GM12878 (cell line): ENCODE data around the gene EMC1. TPM values are rescaled to one million over a fixed set of nuclear protein-coding genes. Genes with fewer than 3 reads are reported as not detected.

Source experiments
- ATAC-seq: fragments of 200-7000 bp; cut with Tn5 transposase; 3 replicates; pipeline ENCODE4 v1.9.1; 2020; ENCODE audit warnings: mild to moderate bottlenecking, moderate library complexity
- BruUV-seq: library from RNA; stranded (reverse); fragments of 400-500 nt; replicated peaks from 2 replicates; lab custom pipeline; 2021; lab: Mats Ljungman, UMichigan
- CTCF ChIA-PET: fragments of 300-600 bp; sonication (Branson Sonifier 250); formaldehyde crosslinking; extraction: SDS; loops from one replicate; lab custom pipeline; 2021; ENCODE audit warnings: inconsistent platforms; lab: Yijun Ruan, JAX
- POLR2A ChIA-PET: fragments of 350-600 bp; formaldehyde crosslinking; extraction: SDS; loops from one replicate; lab custom pipeline; 2021; ENCODE audit warnings: inconsistent platforms; lab: Charles Lee
- RAD21 ChIA-PET: fragments of 300-600 bp; sonication (Branson Sonifier 250); formaldehyde crosslinking; loops from one replicate; lab custom pipeline; 2023; ENCODE audit warnings: antibody characterized with exemption; ENCODE audit not compliant: unreplicated experiment; lab: Charles Lee
- SMC1A ChIA-PET: fragments of 300-600 bp; sonication (Branson Sonifier 250); formaldehyde crosslinking; loops from one replicate; lab custom pipeline; 2023; ENCODE audit not compliant: unreplicated experiment, uncharacterized antibody; lab: Charles Lee
- DNase-seq: peaks from one replicate; pipeline ENCODE4 v3.0.0-alpha.2; 2011; ENCODE audit warnings: low read depth, low spot score
- FAIRE-seq: peaks from 3 replicates; lab custom pipeline; 2011; peaks lifted over from hg19 to GRCh38; lab: Jason Lieb, UNC
- H2AFZ ChIP-seq: 2 replicates; pipeline ENCODE4 v1.6.0; 2011; ENCODE audit warnings: low read depth, low read length, control low read depth; ENCODE audit not compliant: control insufficient read depth
- H3K27ac ChIP-seq: 2 replicates; pipeline ENCODE4 v1.5.1; 2011; ENCODE audit warnings: control low read depth; ENCODE audit not compliant: control insufficient read depth, insufficient read depth
- H3K27me3 ChIP-seq, 2 experiments: replicated peaks in 1 of 2; 2 replicates each; pipeline versions ENCODE4 v1.6.0 to v1.6.1; 2011; ENCODE audit warnings: low read length in 1 of 2; ENCODE audit not compliant: control insufficient read depth in 2 of 2, insufficient read depth in 2 of 2
- H3K36me3 ChIP-seq, 2 experiments: 2 replicates each; pipeline ENCODE4 v1.5.1; 2011; ENCODE audit warnings: low read length in 1 of 2; ENCODE audit not compliant: control insufficient read depth in 2 of 2, insufficient read depth in 2 of 2
- H3K4me1 ChIP-seq: 2 replicates; pipeline ENCODE4 v1.6.1; 2011; ENCODE audit warnings: mild to moderate bottlenecking, low read length, moderate library complexity, mixed read lengths; ENCODE audit not compliant: control insufficient read depth, insufficient read depth
- H3K4me2 ChIP-seq: 2 replicates; pipeline ENCODE4 v1.6.0; 2011; ENCODE audit warnings: control low read depth; ENCODE audit not compliant: control insufficient read depth, insufficient read depth
- H3K4me3 ChIP-seq: fragments of 200-600 bp; sonication (generic); 2 replicates; pipeline ENCODE4 v1.5.1; 2016
- H3K79me2 ChIP-seq: 2 replicates; pipeline ENCODE4 v1.6.0; 2011; ENCODE audit warnings: low read length; ENCODE audit not compliant: control insufficient read depth, insufficient read depth
- H3K9ac ChIP-seq: 2 replicates; pipeline ENCODE4 v1.8.0; 2011; ENCODE audit warnings: low read length, control low read depth, mixed read lengths; ENCODE audit not compliant: control insufficient read depth, insufficient read depth
- H3K9me3 ChIP-seq: replicated peaks from 3 replicates; pipeline ENCODE4 v1.5.1; 2011; ENCODE audit warnings: mild to moderate bottlenecking, low read length; ENCODE audit not compliant: control insufficient read depth, insufficient read depth
- H4K20me1 ChIP-seq: 2 replicates; pipeline ENCODE4 v1.6.0; 2011; ENCODE audit not compliant: control insufficient read depth, insufficient read depth
- CBX3 ChIP-seq: fragments of 200-600 bp; sonication (generic); IDR thresholded peaks from 2 replicates; pipeline ENCODE4 v1.6.1; 2016; ENCODE audit warnings: low read depth, borderline replicate concordance
- CHD2 ChIP-seq: IDR thresholded peaks from 2 replicates; pipeline ENCODE4 v1.6.1; 2011; ENCODE audit warnings: low read depth, low read length, improper control_type of control experiment, borderline replicate concordance
- EZH2 ChIP-seq: IDR thresholded peaks from 2 replicates; pipeline ENCODE4 v1.6.1; 2012; ENCODE audit warnings: low read depth, mild to moderate bottlenecking, control low read depth, inconsistent platforms, low read length, borderline replicate concordance; ENCODE audit not compliant: control insufficient read depth
- FOXM1 ChIP-seq: IDR thresholded peaks from 2 replicates; pipeline ENCODE4 v1.6.1; 2012; ENCODE audit warnings: low read depth, mild to moderate bottlenecking, inconsistent platforms, low read length, moderate library complexity
- IKZF1 ChIP-seq: fragments of 450-650 bp; conservative IDR thresholded peaks from 2 replicates; pipeline ENCODE4 v1.6.1; 2017; ENCODE audit warnings: antibody characterized with exemption, mild to moderate bottlenecking
- LARP7 ChIP-seq: fragments of 450-650 bp; IDR thresholded peaks from 2 replicates; pipeline ENCODE4 v1.6.1; 2017; ENCODE audit warnings: mild to moderate bottlenecking
- MAX ChIP-seq: IDR thresholded peaks from 2 replicates; pipeline ENCODE4 v1.6.1; 2012; ENCODE audit warnings: low read depth, low read length, improper control_type of control experiment
- NBN ChIP-seq: fragments of 450-650 bp; IDR thresholded peaks from 2 replicates; pipeline ENCODE4 v1.6.1; 2016
- POLR2A ChIP-seq: IDR thresholded peaks from 2 replicates; pipeline ENCODE4 v1.6.1; 2011; ENCODE audit warnings: low read depth, mild to moderate bottlenecking, low read length
- RELA ChIP-seq: fragments of 450-650 bp; IDR thresholded peaks from 2 replicates; pipeline ENCODE4 v1.8.0; 2014; ENCODE audit warnings: borderline replicate concordance; ENCODE audit not compliant: partially characterized antibody
- RELB ChIP-seq: fragments of 450-650 bp; IDR thresholded peaks from 2 replicates; pipeline ENCODE4 v1.6.1; 2017; ENCODE audit warnings: low read depth, mild to moderate bottlenecking, moderate library complexity
- SMAD5 ChIP-seq: IDR thresholded peaks from 2 replicates; pipeline ENCODE4 v1.6.1; 2016; ENCODE audit warnings: antibody characterized with exemption, low read depth
- TARDBP ChIP-seq: IDR thresholded peaks from 2 replicates; pipeline ENCODE4 v1.6.1; 2016; ENCODE audit warnings: borderline replicate concordance
- ZBTB33 ChIP-seq: fragments of 450-650 bp; IDR thresholded peaks from 2 replicates; pipeline ENCODE4 v1.6.1; 2017; ENCODE audit warnings: mild to moderate bottlenecking
- ZNF687 ChIP-seq: fragments of 450-650 bp; IDR thresholded peaks from 2 replicates; pipeline ENCODE4 v1.6.1; 2017; ENCODE audit warnings: mild to moderate bottlenecking, moderate library complexity
- ZZZ3 ChIP-seq: IDR thresholded peaks from 2 replicates; pipeline ENCODE4 v1.6.1; 2011; ENCODE audit warnings: low read depth; ENCODE audit not compliant: control insufficient read depth, insufficient read length
- WGBS: methylation state at CpG from one replicate; pipeline ENCODE4 v1.1.6; 2016; ENCODE audit warnings: low lambda C conversion rate; ENCODE audit not compliant: insufficient replicate concordance, insufficient coverage; ENCODE audit errors: missing lambda C conversion rate; 5-methylcytosine and 5-hydroxymethylcytosine counted together
- in situ Hi-C: fragments of 300-500 bp; cut with MboI; formaldehyde crosslinking; loops from 9 replicates; pipeline ENCODE4 v1.14.3; 2018; ENCODE audit warnings: mixed read lengths
- intact Hi-C: fragments of 100-400 bp; cut with micrococcal nuclease; formaldehyde crosslinking; loops from one replicate; pipeline ENCODE4 v1.14.2; 2022; ENCODE audit not compliant: unreplicated experiment
- polyA plus RNA-seq, 11 experiments: library from polyadenylated mRNA; depleted of rRNA in 4 of 11; unstranded in 6 of 11; stranded (reverse) in 5 of 11; fragments of >200 nt; fragmentation: Nextera tagmentation in 4 of 11; fragmentation: Illumina TruSeq in 1 of 11; extraction: Ambion mirVana in 4 of 11; extraction: Trizol in 1 of 11; gene quantifications; 1 replicate in 1 of 11; 2 replicates in 10 of 11; pipeline versions ENCODE4 v1.2.1 to v1.2.3, GENCODE V29; 2011 to 2016; ENCODE audit warnings: inconsistent platforms in 2 of 11, missing spikeins in 2 of 11, low read depth in 1 of 11
- total RNA-seq, 4 experiments: library from RNA; depleted of rRNA in 3 of 4; stranded (reverse); fragments of >200 nt in 3 of 4; fragmentation: Illumina TruSeq in 1 of 4; extraction: Trizol in 1 of 4; gene quantifications; 2 replicates each; pipeline versions ENCODE4 v1.2.1 to v1.2.3, GENCODE V29; 2013 to 2021
- TF ChIP-seq, protein P1 (sequence below): IDR thresholded peaks from 2 replicates; pipeline ENCODE4 v1.6.1; 2011; ENCODE audit warnings: mild to moderate bottlenecking, low read depth, low read length, moderate library complexity; ENCODE audit not compliant: insufficient replicate concordance

The EMC1 gene
- total and polyA plus RNA-seq, 10 of the 15 experiments (the other 5 are each of a cell fraction or from before 2014, with no cell fraction given) = 12.2 to 43.6 (median 20.6) TPM

DNA sequence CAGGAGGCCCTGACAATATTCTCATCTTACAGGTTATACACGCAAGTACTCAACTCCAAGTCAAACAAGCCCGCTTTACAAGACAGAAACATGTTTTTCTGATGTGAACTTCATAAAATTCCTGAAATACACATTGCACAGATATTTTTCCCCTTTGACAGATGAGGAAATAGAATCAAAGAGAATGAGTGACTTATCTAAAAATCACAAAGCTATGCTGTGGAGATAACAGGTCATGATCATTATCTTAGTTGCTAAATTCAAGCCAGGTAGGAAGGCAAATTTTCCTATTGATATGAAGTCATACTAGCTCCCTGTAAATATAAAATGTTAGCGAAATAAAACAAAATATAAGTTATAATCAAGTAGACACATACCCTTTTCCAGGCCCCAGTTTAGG, 59.5 kb downstream of the EMC1 start:
- CTCF ChIA-PET = interaction anchor here (0.9 kb wide), 1 partner anchor 49 kb away, joined by 5 read pairs; no protein-coding TSS in a partner anchor
- DNase-seq = no peak
- peaks cover 12 to 46% of the 10 kb centered on the region in 2 experiments for H3K36me3 ChIP-seq
- POLR2A ChIA-PET = no interaction called here
- RAD21 ChIA-PET = no interaction called here
- no peaks in the 10 kb centered on the region for H3K4me1 ChIP-seq
- no peaks in the 10 kb centered on the region for H4K20me1 ChIP-seq
- SMC1A ChIA-PET = interaction anchor here (0.8 to 1.2 kb wide), 3 partner anchors 11 to 26 kb away, joined by 3 to 4 read pairs (median 4); no protein-coding TSS in a partner anchor
- H2AFZ ChIP-seq = no peak overlapping the region
- no TSS peak for BruUV-seq
- ATAC-seq = no peak
- no peaks in the 10 kb centered on the region for H3K27me3 ChIP-seq
- TF ChIP-seq MAX (no peak), ZZZ3 (no peak), POLR2A (no peak), LARP7 (no peak), RELA (no peak), TARDBP (no peak), ZNF687 (no peak), NBN (no peak), EZH2 (no peak), CBX3 (no peak), SMAD5 (no peak), IKZF1 (no peak), FOXM1 (no peak), CHD2 (no peak), RELB (no peak), ZBTB33 (no peak)
- TF ChIP-seq, protein P1, sequence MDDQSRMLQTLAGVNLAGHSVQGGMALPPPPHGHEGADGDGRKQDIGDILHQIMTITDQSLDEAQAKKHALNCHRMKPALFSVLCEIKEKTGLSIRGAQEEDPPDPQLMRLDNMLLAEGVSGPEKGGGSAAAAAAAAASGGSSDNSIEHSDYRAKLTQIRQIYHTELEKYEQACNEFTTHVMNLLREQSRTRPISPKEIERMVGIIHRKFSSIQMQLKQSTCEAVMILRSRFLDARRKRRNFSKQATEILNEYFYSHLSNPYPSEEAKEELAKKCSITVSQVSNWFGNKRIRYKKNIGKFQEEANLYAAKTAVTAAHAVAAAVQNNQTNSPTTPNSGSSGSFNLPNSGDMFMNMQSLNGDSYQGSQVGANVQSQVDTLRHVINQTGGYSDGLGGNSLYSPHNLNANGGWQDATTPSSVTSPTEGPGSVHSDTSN = no peak
- H3K27ac ChIP-seq = no peak overlapping the region
- H3K4me3 ChIP-seq = no peak overlapping the region
- H3K79me2 ChIP-seq = no peaks in the 10 kb centered on the region; the same call in 1 of the 2 replicates
- no peaks in the 10 kb centered on the region for H3K9me3 ChIP-seq
- WGBS = 100% methylated on average over 3 of the region's 3 CpGs
- no peak overlapping the region for H3K9ac ChIP-seq
- intact Hi-C loops = no loop called here
- in situ Hi-C loops = loop anchor here (25.0 kb wide), 1 partner anchor 1570 kb away; no protein-coding TSS in a partner anchor
- FAIRE-seq = no peak
- no peak overlapping the region for H3K4me2 ChIP-seq
